ENCODE measurements around the gene GOLPH3.

GOLPH3 gene

GRCh38 chr5:32170303-32171151 is 3.6 kb downstream of the GOLPH3 start:
- DNase-seq, result no peak

- no peak for DNase-seq
Measured at GRCh38 chr5:32168460-32169033, 5.6 kb downstream of the GOLPH3 start.

GRCh38 chr5:32165597-32165996 is 8.5 kb downstream of the GOLPH3 start:
- no peak for DNase-seq

- no peak for DNase-seq
Measured at GRCh38 chr5:32163785-32164184, 10.3 kb downstream of the GOLPH3 start.

- no peak for DNase-seq
Measured at GRCh38 chr5:32163053-32163452, 11.1 kb downstream of the GOLPH3 start.

GRCh38 chr5:32160228-32160627 is 13.9 kb downstream of the GOLPH3 start:
- no peak for DNase-seq

GRCh38 chr5:32159328-32160072 is 14.6 kb downstream of the GOLPH3 start:
- no peak for DNase-seq

- DNase-seq, result no peak
Measured at GRCh38 chr5:32158679-32158975, 15.5 kb downstream of the GOLPH3 start.

- DNase-seq, result no peak
Measured at GRCh38 chr5:32157078-32157477, 17.0 kb downstream of the GOLPH3 start.

- no peak for DNase-seq
Measured at GRCh38 chr5:32156635-32157034, 17.5 kb downstream of the GOLPH3 start.

GRCh38 chr5:32155211-32155610 is 18.9 kb downstream of the GOLPH3 start:
- DNase-seq, result no peak

- DNase-seq, result no peak
Measured at GRCh38 chr5:32153723-32154122, 20.4 kb downstream of the GOLPH3 start.

GRCh38 chr5:32151198-32151597 is 22.9 kb downstream of the GOLPH3 start:
- DNase-seq, result no peak

GRCh38 chr5:32150366-32150765 is 23.8 kb downstream of the GOLPH3 start:
- DNase-seq, result no peak

GRCh38 chr5:32147959-32148358 is 26.2 kb downstream of the GOLPH3 start:
- no peak for DNase-seq

- DNase-seq, result no peak
Measured at GRCh38 chr5:32147236-32147635, 26.9 kb downstream of the GOLPH3 start.

GRCh38 chr5:32145378-32145777 is 28.7 kb downstream of the GOLPH3 start:
- DNase-seq, result no peak

GRCh38 chr5:32144378-32145207 is 29.5 kb downstream of the GOLPH3 start:
- DNase-seq, result no peak

GRCh38 chr5:32143617-32144377 is 30.3 kb downstream of the GOLPH3 start:
- DNase-seq, result no peak

- no peak for DNase-seq
Measured at GRCh38 chr5:32138839-32139493, 35.2 kb downstream of the GOLPH3 start.

- DNase-seq, result no peak
Measured at GRCh38 chr5:32136342-32136741, 37.8 kb downstream of the GOLPH3 start.

- no peak for DNase-seq
Measured at GRCh38 chr5:32135086-32135485, 39.0 kb downstream of the GOLPH3 start.
